Brain microvascular endothelial cell (primary cell): ENCODE measurements around the gene CHST11.

ENCODE experiments used
- DNase-seq: peaks from one replicate; pipeline ENCODE4 v3.0.0-alpha.2; 2020
- H3K27ac ChIP-seq: fragments of 250-450 bp; sonication (Bioruptor Pico); 2 replicates; pipeline ENCODE4 v1.5.1; 2020; ENCODE audit warnings: mild to moderate bottlenecking, moderate library complexity
- H3K27me3 ChIP-seq: fragments of 250-450 bp; sonication (Bioruptor Pico); replicated peaks from 2 replicates; pipeline ENCODE4 v1.5.1; 2020; ENCODE audit warnings: mild to moderate bottlenecking
- H3K36me3 ChIP-seq: fragments of 250-450 bp; sonication (Bioruptor Pico); replicated peaks from 2 replicates; pipeline ENCODE4 v1.5.1; 2020; ENCODE audit warnings: mild to moderate bottlenecking
- H3K4me3 ChIP-seq: 2 replicates; pipeline ENCODE4 v1.5.1; 2011; ENCODE audit warnings: low read depth, mild to moderate bottlenecking, control low read depth, low read length, moderate library complexity
- CTCF ChIP-seq: IDR thresholded peaks from 2 replicates; pipeline ENCODE4 v1.5.1; 2011; ENCODE audit warnings: low read depth, mild to moderate bottlenecking, moderate library complexity, low read length, control low read depth, inconsistent platforms; ENCODE audit errors: missing control alignments
- in situ Hi-C: cut with HindIII; loops from 2 replicates; pipeline ENCODE4 v1.10.0; 2017; ENCODE audit warnings: low sequenced_read_pairs, low pct_ligation_motif_present

The CHST11 gene

GRCh38 chr12:104656383-104656782 lies 199.6 kb downstream of the CHST11 start:
- DNase-seq = peak; percentile 85
- H3K36me3 ChIP-seq = no peaks in the 10 kb centered on the region
- in situ Hi-C loops = no loop called here
- no peak overlapping the region for H3K27ac ChIP-seq
- H3K4me3 ChIP-seq = no peak overlapping the region
- H3K27me3 ChIP-seq = no peaks in the 10 kb centered on the region
- TF ChIP-seq CTCF = no peak

DNA sequence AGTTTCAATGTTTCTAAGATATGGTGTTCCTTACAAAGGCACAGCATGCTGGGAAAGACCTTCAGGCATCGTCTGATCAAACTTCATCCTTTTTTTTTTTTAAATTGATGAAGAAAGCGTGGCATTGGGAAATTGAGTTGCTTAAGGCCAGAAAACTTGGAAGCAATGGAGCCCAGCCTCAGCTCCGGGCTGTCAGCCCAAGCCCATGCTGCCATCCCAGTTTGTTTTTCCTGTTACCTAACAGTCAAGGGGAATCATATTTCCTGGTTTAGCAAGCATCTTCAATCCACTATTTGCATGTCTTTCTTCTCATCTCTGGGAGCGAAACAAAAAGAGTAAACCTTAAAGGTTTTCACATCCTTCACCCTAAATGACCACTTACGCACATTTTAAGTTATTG lies 200.2 kb downstream of the CHST11 start:
- H3K36me3 ChIP-seq = no peaks in the 10 kb centered on the region
- no peak overlapping the region for H3K4me3 ChIP-seq
- DNase-seq = no peak
- no peaks in the 10 kb centered on the region for H3K27me3 ChIP-seq
- no peak overlapping the region for H3K27ac ChIP-seq
- in situ Hi-C loops = no loop called here
- TF ChIP-seq CTCF = no peak

GRCh38 chr12:104657726-104658484 lies 201.2 kb downstream of the CHST11 start:
- Histone ChIP-seq H3K27ac (no peak overlapping the region), H3K36me3 (no peaks in the 10 kb centered on the region), H3K27me3 (no peaks in the 10 kb centered on the region), H3K4me3 (no peak overlapping the region)
- in situ Hi-C loops = no loop called here
- DNase-seq = no peak
- TF ChIP-seq CTCF = no peak

- Histone ChIP-seq H3K4me3 (no peak overlapping the region), H3K36me3 (no peaks in the 10 kb centered on the region), H3K27me3 (no peaks in the 10 kb centered on the region), H3K27ac (no peak overlapping the region)
- no peak for TF ChIP-seq CTCF
- no peak for DNase-seq
- in situ Hi-C loops = no loop called here
Observed at GRCh38 chr12:104659058-104659457, 202.3 kb downstream of the CHST11 start.

DNA sequence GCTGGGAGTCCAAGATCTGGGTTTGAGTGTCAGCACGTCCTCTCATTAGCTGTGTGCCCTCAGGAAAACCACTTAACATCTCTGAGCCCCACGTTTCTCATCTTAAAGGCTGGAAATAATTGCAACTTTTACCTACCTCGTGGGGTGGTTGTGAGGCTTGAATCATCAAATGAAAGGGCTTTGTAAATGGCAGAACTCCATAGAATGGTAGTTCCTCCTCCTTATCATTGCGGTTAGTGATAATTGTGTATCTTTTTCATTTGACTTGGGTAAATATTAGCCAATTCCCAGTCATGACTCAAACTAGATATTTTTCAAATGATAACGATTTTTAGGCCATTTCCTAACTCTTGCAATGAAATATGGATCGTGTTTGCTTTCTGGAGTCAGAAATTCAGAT lies 205.5 kb downstream of the CHST11 start:
- no peak for DNase-seq
- H3K27me3 ChIP-seq = no peaks in the 10 kb centered on the region
- no peaks in the 10 kb centered on the region for H3K36me3 ChIP-seq
- H3K27ac ChIP-seq = no peak overlapping the region
- no peak for TF ChIP-seq CTCF
- in situ Hi-C loops = no loop called here
- no peak overlapping the region for H3K4me3 ChIP-seq

DNA sequence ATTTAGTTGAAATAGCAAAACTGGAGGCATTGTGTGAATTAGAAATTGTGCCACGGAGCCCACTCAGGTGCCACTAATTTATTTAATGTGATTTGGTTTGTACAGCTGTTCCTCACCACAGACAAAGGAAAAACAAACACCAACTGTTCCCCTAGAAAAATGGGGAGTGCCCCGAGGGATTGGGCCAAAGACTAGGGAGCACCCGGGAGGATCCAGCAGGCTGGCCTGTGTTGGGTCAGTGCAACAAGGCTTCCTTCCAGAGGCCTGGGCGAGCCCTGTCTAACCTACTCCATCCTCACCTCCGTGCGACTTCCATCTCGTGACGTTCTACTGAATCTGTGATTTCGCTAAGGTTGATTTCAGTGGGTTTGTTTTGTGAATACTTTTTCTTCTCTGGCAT lies 206.2 kb downstream of the CHST11 start:
- in situ Hi-C loops = no loop called here
- no peak for DNase-seq
- no peak for TF ChIP-seq CTCF
- H3K36me3 ChIP-seq = no peaks in the 10 kb centered on the region
- no peaks in the 10 kb centered on the region for H3K27me3 ChIP-seq
- H3K4me3 ChIP-seq = no peak overlapping the region
- no peak overlapping the region for H3K27ac ChIP-seq
